Parathyroid adenoma (tissue), 2 donors: ENCODE measurements around the gene KLHL40.
A peak's percentile ranks its signal among the peaks of the same experiment; 100 is the strongest.

Experiments used
- H2AFZ ChIP-seq: fragments of 300-600 bp; sonication (generic); one replicate; pipeline ENCODE4 v1.7.0; 2017; ENCODE audit warnings: antibody characterized with exemption, mild to moderate bottlenecking
- H3K27ac ChIP-seq: fragments of 300-600 bp; sonication (generic); one replicate; pipeline ENCODE4 v1.7.0; 2017
- H3K27me3 ChIP-seq: fragments of 300-600 bp; sonication (generic); one replicate; pipeline ENCODE4 v1.7.0; 2017; ENCODE audit warnings: low read length; ENCODE audit not compliant: control insufficient read depth, insufficient read depth
- H3K36me3 ChIP-seq: fragments of 300-600 bp; sonication (generic); one replicate; pipeline ENCODE4 v1.7.0; 2017; ENCODE audit warnings: low read length; ENCODE audit not compliant: control insufficient read depth, insufficient read depth
- H3K4me1 ChIP-seq: fragments of 300-600 bp; sonication (generic); one replicate; pipeline ENCODE4 v1.7.0; 2017; ENCODE audit warnings: control low read depth
- H3K4me2 ChIP-seq: fragments of 300-600 bp; sonication (generic); one replicate; pipeline ENCODE4 v1.7.0; 2017; ENCODE audit warnings: low read length
- H3K4me3 ChIP-seq: fragments of 300-600 bp; sonication (generic); one replicate; pipeline ENCODE4 v1.7.0; 2017; ENCODE audit warnings: low read depth, low read length
- H3K79me2 ChIP-seq: fragments of 300-600 bp; sonication (generic); one replicate; pipeline ENCODE4 v1.7.0; 2017; ENCODE audit warnings: control low read depth
- H3K9ac ChIP-seq: fragments of 300-600 bp; sonication (generic); one replicate; pipeline ENCODE4 v1.7.0; 2017; ENCODE audit warnings: mild to moderate bottlenecking
- H3K9me3 ChIP-seq: fragments of 300-600 bp; sonication (generic); one replicate; pipeline ENCODE4 v1.7.0; 2017; ENCODE audit warnings: low read length; ENCODE audit not compliant: control insufficient read depth
- CTCF ChIP-seq: fragments of 300-600 bp; sonication (generic); IDR thresholded peaks from one replicate; pipeline ENCODE4 v1.7.0; 2017; ENCODE audit warnings: antibody characterized with exemption, mild to moderate bottlenecking
- donor health status: primary hyperparathyroidism.

KLHL40 gene

DNA sequence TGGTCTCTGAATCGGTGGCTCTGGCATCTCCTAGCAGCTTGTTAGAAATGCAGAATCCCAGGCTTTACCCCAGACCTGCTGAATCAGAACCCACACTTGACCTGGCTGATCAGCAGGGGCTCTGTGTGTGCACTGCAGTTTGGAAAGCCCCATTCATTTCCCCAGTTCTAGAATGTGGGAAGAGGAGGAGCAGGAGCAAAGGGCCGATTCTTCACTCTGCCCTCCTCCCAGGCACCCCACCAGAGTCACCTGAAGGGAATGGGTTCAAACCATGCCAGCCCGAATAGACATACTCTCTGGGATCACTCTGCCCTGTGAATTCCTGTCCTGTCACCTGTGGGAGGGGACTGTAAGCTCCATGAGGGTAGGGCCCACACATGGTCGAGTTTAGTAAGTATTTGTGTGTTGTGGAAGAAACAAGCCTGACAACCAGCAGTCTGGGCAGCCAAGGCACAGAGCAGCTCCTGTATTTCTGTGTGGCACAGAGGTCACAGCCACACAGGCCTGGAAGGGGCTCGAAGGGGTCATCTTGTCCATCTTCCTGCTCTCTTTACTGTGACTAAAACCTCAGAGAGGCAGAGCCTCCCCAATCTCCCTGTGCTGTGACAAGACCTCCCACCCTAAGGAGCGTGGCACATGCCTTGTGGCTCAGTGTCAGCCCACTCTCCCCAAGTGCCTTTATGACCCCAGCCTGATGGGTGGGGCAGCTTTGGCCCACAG is 46.3 kb downstream of the KLHL40 start:
- Histone ChIP-seq H3K27me3 (no peaks in the 10 kb centered on the region), H3K27ac (no peak overlapping the region), H3K4me1 (peaks cover 38% of the 10 kb centered on the region), H3K79me2 (no peaks in the 10 kb centered on the region), H3K9me3 (no peaks in the 10 kb centered on the region), H3K36me3 (no peaks in the 10 kb centered on the region), H2AFZ (no peak overlapping the region), H3K9ac (no peak overlapping the region), H3K4me3 (no peak overlapping the region), H3K4me2 (no peak overlapping the region)
- TF ChIP-seq CTCF: no peak

GRCh38 chr3:42732196-42732828 is 47.0 kb downstream of the KLHL40 start:
- Histone ChIP-seq H3K79me2 (no peaks in the 10 kb centered on the region), H3K27me3 (no peaks in the 10 kb centered on the region), H3K36me3 (no peaks in the 10 kb centered on the region), H3K4me1 (peaks cover 38% of the 10 kb centered on the region), H2AFZ (no peak overlapping the region), H3K27ac (no peak overlapping the region), H3K4me2 (no peak overlapping the region), H3K9ac (no peak overlapping the region), H3K9me3 (no peaks in the 10 kb centered on the region), H3K4me3 (no peak overlapping the region)
- no peak for TF ChIP-seq CTCF

- no peak overlapping the region for H3K4me3 ChIP-seq
- no peak overlapping the region for H3K9ac ChIP-seq
- no peak overlapping the region for H3K4me2 ChIP-seq
- no peaks in the 10 kb centered on the region for H3K36me3 ChIP-seq
- H3K27me3 ChIP-seq: no peaks in the 10 kb centered on the region
- no peak overlapping the region for H3K27ac ChIP-seq
- H3K9me3 ChIP-seq: no peaks in the 10 kb centered on the region
- no peak for TF ChIP-seq CTCF
- peaks cover 38% of the 10 kb centered on the region for H3K4me1 ChIP-seq
- H2AFZ ChIP-seq: peak overlapping the region; percentile 32
- H3K79me2 ChIP-seq: no peaks in the 10 kb centered on the region
These were observed 47.6 kb downstream of the KLHL40 start for GRCh38 chr3:42732829-42733459.

- Histone ChIP-seq H2AFZ (peak overlapping the region; percentile 50), H3K4me2 (no peak overlapping the region), H3K27me3 (no peaks in the 10 kb centered on the region), H3K4me1 (peaks cover 38% of the 10 kb centered on the region), H3K9me3 (no peaks in the 10 kb centered on the region), H3K27ac (no peak overlapping the region), H3K9ac (no peak overlapping the region), H3K36me3 (no peaks in the 10 kb centered on the region), H3K79me2 (no peaks in the 10 kb centered on the region), H3K4me3 (no peak overlapping the region)
- TF ChIP-seq CTCF: no peak
These were observed 48.3 kb downstream of the KLHL40 start for GRCh38 chr3:42733501-42734262.
